ENCODE measurements around the gene MYCN.

GRCh38 chr2:15937105-15937881, 3.1 kb upstream of the MYCN start:
- TF ChIP-seq FOXM1 (IDR thresholded peaks at IDR 0.05; ENCODE audit: borderline replicate concordance): no peak
- no peak for TF ChIP-seq BHLHE40 (IDR thresholded peaks at IDR 0.05; ENCODE audit: borderline replicate concordance)
